ENCODE measurements around the gene PRKCH.

Gene PRKCH

DNA sequence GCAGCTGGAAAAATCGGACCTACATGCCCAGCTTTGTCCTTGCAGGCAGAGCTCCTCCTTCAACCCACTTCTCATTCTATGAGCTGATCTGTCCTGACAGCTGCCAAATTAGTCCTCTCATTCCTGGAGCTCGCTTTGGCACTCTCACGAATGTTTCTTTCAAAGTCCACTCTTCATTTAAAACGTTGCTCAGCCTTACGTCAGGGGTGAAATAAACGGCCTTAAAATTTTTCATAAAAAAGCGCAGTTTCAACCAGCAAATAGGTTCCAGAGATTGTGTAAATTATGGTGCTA is 253.1 kb downstream of the PRKCH start:
- DNase-seq, result no peak

DNA sequence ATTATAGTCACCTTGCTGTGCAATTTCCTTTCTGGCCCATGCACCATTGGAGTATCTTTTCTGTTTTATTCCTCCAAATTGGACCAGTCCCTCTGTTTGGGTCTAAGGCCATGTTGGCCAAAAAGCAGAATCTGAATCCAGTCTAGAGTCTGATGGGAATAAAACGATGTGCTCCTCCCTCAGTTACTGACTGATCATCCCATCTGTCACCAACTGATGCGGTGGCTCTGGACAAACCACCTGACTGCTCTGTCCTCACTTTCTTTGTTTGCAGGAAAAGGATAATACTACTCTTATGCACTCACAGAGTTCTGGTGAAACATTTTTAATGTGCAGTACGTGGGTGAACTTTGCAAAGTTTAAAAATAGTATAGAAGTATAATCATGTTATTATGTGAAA is 253.7 kb downstream of the PRKCH start:
- no peak for DNase-seq

DNA sequence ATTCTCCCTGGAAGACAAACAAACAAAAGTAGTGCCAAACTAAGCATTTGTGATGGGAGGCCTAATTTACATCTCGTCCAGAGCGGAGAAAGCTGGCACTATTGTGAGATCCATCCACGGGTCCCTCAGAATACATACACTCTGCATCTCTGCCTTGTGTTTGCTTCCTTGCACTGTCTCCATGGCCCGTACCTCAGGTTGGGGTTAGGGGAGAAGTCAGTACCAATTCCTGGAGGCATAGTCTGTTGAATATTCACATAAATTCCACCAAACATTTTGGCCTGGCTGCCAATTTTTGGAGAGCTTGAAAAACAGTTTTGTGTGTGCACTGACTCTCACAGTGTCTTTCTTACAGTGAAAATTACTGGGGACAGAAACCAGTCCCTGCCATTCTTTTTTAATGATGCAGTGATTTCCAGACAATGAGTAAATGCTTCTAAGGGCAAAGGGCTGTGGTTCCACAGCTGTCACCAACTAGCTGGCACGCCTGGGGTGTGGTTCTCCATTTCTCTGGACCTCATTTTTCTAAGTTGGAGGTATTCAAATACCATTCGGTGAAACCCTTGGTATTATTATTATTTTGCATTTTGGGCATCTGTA is 254.3 kb downstream of the PRKCH start:
- DNase-seq, result no peak

DNA sequence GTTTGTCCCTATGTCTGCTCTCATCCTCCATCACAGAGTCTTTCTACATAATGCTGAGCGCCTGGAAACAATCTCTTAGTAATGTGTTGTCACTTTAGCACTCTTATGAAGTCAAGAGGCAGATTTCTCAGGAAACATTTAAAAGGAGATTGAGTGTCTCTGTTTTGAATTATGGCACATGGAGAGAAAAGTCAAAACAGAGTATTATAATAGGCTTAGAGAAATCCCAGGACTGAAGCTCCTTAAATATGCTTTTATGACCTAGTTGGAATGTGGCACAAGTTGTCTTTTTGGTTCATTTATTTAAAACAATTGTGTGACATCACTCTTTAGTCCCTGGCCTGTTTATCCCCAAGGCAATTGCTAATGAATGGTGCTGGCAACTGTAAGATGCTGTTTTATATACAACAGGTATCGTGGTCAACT is 256.1 kb downstream of the PRKCH start:
- DNase-seq, result no peak

DNA sequence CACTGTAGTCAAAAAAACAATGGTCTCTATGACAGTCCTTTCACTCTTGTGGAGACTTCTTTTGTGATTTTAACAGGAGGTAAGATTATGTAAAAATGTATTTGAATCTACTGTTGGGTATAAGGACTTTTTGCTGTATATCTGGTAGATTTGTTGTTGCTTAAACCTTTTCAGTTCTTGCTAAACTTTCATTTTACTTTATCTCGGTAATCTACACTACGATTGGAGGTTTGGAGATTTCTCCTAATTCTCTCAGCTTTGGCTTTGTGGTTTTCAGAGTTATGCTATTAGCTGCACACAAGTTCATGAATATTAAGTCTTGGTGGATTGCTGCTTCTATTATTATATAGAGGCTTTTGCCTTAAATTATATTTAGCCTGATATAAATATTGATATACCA is 257.4 kb downstream of the PRKCH start:
- no peak for DNase-seq

DNA sequence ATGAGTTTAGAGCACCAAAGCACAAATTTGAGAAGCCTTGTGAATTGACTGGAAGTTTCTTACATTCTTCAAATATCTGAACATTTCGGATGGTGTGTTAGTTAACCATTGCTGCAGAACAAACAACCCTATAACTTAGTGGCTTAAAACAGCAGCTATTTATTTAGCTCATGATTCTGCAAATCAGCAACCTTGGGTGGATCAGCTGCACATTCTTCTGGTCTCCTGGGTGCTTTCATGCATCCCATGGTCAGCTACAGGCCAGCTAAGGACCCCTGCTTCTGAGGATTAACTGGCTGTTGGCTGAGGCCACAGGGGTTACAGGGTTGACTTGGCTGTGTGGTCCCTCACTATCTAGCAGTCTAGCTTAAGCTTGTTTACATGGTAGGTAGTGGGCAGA is 260.0 kb downstream of the PRKCH start:
- no peak for DNase-seq

DNA sequence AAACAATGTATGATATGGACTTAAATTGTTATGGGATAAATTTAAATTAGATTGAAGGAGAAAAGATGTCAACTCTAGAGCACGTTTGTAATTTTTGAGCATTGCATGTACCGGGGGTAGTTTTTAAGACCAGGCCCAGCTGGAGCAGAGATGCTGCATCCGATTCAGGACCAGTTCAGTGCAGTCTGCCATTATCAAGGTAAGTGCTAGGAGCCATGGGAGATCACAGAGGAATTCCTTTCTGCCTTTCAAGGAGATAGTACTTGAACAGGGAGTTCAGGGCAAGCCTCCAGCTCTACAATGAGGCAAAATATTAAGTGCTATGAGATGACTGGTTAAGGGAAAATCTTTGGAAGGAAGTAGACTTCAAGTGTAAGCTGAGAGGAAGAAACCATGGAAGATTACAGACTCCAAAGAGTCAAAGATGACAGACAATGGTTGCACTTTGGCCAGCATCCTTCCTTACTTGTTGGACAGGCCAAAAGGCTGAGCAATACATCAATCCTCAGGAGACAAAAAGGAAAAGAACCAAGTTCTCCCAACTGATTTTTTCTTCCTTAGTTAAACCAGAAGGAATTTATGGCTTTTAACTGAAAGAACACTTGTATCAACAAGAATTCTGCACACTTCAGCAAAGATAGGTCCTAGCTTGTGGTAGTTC is 260.7 kb downstream of the PRKCH start:
- DNase-seq, result no peak

DNA sequence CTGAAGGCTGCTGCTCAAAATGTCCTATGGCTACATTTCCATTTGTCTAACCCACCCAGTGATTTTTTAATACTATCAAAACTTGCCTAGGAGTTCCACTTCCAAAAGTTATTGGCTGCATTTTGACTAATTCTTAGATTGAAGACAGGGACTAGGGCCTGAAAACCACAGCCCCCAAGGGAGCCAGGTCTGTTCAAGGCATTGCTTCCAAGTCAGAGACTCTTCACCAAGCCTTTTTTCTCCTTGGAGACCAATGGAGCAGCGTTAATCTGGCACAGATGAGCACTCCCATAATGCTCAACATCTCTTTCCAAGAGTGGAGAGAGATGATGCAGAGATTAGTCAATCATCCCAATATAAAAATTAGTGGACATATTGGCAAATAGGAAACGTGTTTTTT is 261.4 kb downstream of the PRKCH start:
- DNase-seq, result no peak

DNA sequence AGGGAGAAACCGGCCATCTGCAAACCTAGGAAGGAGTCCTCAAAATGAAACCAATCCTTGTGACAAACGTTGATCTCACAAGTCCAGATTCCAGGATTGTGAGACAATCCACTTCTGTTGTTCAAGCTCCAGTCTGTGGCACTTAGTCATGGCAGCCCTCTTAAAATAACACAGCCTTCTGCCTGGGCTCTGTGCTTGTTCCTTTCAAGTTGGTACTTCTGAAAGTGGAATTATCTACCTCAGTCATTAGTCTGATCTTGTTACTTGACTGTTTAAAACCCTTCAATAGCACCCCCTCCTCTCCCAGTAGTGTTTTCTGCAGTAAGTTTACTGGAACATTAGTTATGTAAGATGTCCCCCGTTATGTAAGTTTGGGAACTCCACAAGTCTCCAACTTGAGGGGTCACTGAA is 263.0 kb downstream of the PRKCH start:
- DNase-seq, result no peak

DNA sequence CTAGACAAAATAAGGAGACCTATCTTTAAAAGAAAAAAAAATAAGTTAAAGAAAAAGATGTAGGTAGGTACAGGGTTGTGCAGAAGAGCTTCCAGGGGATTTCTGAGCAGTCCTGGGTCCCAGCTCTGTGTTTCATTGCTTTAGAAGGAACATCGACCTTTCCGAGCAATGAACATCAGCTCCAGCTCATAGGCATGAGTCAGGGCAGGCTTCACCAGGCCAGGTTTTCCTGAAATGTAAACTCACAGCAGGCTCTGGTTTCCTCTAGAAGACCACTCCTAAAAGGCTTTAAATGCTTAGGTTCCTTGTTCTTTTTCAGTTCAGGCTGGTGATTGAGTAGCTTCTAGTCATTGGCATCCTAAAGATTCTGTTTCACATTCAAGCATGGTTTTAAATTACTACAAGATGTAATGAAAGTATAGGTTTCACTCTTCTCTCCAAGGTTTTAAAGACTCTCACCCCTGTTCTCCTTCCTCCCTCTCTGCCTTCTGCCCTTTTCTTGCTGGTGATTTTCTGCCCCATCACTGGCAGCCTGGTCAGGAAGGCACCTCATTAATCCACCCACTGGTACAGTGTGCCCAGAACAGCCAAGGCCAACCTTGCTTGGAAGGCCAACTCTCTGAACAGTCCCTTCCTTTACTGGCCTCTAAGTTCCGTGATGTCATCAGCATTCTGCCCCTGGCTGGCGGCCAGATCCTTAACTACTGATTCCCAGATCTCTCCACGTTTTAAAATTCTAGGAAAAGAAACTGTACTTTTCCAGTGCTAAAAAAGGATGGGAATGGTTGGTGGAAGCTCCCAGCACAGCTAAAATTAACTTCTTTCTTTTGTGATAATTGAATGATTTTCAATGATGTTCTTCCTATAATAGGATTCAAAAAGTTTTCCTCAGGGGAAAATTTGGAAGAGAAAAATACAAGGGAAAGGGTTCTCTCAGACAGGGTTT is 264.5 kb downstream of the PRKCH start:
- DNase-seq, result no peak

DNA sequence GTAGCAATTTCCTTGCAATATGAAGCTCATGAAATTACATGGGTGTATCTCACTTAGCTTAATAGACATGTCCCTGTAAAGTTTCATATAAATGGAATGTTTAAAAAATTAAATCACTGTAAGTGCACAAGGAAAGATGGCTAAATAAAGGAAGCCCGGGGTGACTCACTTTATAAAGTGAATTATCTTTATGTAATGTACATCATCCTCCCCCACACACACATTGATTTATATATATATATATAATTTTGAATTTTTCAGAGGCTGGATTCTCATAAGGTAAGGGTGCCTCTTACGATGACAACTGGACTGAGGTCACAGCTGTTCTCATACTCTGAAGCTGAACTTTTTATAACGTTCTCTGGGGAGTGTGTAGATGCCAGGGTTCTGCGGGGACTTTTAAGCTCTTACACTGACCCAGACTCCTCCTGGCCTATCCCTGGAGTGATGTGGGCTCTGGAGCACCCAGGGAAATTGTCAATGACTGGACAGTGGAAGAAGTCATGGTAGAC is 265.2 kb downstream of the PRKCH start:
- DNase-seq, result no peak

DNA sequence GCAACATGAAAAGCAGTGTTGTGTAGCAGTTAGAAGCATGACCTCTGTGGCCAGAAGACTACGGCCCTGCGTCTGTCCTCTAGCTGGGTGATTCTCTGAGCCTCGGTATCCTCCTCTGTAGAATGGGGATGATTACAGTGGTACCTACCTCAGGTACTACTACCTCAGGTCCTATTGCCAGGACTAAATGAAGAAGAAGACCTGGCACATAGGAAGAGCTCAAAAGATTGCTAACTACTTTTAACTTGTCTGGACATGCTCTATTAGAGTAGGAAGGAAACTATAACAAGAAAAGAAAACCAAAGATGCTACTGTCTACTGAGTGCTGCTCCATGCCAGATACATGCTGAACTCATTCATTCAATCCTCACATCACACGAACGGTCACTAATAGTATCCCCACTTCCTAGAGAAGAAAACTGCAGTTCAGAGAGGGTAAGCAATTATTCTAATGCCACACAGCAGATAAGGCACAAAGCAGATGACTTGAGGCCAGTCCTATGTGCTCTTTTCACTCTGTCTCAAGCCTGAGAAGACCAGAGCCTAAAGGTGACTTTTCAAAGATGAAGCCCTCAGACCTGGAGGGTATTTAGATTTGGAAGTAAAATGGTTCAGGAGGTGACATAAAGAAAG is 265.8 kb downstream of the PRKCH start:
- no peak for DNase-seq

DNA sequence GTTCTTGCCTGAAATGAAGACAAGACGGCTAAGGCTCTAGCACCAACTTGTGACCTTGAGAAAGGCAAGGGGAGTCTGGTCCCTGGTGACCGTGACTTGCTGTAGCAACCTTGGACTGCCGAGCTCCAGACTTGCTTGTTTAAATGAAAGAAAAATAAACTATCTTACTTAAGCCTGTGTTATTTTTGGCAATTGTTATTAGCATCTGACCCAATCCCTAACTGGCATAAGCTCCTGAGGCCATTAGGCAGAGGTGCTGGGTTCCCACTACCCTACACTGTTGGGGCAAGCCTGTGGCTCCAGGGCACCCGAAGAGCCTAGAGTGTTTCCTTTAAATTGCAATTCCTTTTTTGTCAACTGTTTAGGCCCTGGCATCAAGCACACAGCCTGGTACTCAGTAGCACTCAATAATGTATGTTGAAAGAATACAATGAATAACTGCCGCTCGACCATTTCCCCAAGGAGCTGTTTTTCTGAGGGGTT is 267.1 kb downstream of the PRKCH start:
- no peak for DNase-seq

DNA sequence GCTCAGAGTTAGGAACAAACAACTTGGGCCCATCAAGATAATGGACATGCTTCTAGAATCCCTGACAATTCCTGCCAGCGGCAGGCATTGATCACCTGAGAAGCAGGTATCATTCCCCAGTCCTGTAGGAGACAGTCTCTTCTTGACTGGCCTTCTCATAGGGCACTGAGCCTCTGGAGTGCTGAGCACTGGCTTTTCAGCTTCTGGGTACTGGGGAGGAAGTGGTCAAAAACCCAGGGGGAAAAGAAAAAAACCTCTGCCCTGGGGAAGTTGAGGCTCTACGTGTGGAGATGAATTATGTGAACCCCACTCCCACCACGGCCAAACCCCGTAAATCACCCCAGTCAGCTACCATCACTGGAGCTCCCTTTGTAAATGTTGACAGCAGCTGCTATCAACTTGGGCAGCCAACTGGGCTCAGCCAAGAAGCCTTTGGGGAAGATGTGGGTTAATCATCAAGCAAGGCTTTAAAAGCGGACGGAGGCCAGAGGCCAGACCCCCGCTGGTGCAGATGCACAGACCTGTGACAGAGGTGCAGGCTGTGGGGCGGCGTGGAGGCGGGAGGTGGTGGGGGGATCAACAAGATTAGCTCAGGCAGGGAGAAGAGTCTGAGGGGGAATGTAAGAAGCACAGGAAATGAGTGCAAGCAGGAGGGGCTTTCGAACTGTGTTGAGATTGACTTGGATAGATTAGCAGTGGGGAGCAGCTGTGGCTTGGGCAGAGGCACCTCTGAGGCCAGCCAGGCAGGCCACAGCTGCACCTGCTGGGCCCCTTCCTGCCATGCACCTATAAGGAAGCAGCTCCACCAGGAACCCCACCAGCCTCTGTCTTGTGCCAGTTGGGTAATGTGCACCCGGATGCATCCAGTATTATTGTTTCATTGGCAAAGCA is 268.6 kb downstream of the PRKCH start:
- DNase-seq, result no peak

DNA sequence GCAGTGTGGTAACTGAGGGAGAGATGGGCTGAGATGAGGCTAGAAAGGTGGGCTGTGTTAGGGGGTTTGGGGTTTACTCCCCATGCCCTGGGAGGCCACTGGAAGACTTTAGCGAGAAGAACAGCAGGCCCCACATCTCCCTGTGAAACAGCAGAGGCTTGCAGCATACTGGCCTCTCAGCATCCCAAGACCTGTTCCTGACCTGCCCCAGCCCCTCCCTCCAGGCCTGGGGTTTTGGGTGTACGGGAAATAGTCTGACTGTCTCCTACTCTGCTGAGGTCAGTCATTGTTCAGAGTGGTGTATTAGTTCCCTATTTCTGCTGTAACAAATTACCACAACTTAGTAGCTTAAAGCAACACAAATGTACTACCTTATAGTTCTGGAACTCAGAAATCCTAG is 270.5 kb downstream of the PRKCH start:
- no peak for DNase-seq

DNA sequence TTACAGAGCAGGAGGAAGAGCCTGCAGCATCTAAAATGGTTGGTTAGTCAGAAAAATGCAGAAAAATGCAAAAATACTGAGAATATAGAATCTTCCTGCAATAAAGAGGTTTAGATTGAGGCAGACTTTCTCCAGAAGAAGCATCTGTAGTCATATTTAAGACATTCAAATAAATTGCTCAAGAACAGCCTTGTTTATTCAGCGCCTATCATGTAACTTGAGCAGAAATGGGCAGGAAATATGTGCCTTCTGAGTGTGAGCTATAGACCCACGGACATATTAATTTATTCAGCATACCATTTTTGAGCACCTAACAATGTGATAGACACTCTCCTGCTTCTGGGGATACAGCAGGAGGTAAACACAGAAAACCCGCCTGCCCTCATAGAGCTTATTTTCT is 272.0 kb downstream of the PRKCH start:
- DNase-seq, result no peak

DNA sequence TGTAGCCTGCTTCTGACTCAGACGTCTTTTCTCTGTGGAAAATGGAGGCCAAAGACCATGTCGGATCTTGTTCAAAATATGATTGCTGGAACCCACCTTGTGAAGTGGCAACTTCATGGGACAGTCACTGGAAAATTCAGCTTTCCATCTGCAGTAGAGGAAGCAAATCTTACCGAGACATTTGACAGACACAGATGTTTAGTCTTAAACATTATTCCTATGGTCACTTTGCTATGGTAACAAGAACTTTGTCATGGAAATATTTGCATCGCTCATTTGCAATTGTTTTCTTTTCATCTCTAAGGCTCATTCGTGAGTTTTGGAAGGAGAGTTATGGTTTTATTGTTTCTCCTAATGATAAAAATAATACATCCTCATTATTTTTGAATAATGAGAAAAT is 275.6 kb downstream of the PRKCH start:
- DNase-seq, result no peak

DNA sequence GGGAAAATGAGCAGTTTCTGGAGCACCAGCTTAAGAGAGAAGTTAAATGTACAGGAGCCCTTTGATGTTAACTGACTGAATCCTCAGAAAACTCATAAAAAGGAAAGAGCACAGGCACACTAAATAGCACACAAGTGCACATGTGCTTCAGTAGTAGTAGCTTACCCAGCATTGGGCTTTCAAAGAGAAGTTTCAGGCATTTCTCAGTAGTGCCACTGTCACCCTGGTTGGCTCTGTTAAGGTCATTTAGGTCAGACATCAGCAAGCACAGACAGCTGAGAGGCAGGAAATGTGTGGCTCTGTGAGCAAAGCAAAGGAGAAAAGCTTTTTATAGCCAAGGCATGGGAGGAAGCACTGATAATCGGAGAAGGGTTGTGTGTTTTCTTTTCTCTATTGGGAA is 277.6 kb downstream of the PRKCH start:
- no peak for DNase-seq

DNA sequence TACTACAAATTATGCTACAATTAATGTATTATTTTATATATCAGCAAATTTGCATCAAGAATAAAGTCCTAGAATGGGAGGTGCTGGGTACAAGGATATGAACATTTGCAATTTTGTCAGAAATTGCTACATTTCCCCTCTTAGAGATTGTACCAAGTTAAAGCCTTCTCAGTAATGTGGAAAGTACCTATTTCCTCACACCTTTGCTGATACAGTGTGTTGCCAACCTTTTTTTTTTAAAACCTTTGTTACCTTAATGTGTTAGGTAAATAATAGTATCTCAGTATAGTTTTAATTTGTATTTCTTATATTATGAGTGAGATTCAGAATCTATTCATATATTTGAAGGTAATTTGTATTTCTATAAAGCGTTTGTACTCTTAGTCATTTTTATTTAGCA is 278.6 kb downstream of the PRKCH start:
- DNase-seq, result no peak
